Activated CD8-positive, alpha-beta memory T cell treated with anti-CD3 and anti-CD28 coated beads for 24 hours (primary cell): ENCODE results near the gene ZC3H4.

Experiments used
- DNase-seq: peaks from one replicate; pipeline ENCODE4 v3.0.0-alpha.2; 2020

The ZC3H4 gene

DNA sequence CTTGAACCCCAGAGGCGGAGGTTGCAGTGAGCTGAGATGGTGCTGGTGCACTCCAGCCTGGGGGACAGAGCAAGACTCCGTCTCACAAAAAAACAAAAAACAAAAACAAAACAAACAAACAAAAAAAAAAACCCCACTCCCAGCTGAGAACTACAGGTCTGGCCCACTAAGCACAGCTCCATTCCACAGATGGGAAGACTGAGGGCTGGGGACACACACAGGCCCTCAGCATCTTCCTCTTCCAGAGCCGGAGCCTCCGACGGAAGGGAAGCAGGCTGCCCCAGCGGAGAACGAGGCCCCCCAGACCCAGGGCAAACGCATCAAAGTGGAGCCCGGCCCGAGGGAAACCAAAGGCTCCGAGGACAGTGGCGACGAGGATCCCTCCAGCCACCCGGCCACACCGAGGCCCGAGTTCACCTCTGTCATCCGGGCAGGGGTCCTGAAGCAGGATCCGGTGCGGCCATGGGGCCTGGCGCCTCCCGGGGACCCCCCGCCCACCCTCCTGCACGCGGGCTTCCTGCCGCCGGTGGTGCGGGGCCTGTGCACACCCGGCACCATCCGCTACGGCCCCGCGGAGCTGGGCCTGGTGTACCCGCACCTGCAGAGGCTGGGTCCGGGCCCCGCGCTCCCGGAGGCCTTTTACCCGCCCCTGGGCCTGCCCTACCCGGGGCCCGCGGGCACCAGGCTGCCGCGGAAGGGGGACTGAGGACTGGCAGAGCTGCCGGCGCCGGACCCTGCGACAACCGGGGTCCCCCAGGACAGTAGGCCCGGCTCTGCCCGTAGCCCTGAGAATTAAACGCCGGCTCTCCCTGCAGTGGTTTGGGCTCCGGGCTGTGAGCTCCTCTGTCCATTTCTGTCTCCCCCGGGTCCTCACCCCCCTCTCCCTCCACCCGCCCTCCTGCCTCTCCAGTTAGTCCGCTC, 68.4 kb downstream of the ZC3H4 start:
- no peak for DNase-seq

DNA sequence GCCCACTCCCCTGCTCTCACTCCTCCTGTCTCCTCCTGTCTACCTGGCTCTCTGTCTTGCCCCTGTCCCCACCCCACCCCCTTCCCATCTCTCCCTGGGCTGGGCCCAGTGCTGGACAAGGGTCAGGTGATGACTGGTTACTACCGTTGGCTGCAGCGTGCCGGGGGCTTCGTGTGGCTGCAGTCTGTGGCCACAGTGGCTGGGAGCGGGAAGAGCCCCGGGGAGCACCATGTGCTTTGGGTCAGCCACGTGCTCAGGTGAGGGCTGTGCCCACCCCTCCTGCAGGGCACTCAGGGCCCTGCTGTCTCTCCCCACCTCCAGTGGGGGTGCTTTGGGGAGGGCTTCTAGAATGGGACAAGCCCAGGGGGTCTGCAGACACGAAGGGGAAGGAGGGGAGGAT, 72.7 kb downstream of the ZC3H4 start:
- no peak for DNase-seq

DNA sequence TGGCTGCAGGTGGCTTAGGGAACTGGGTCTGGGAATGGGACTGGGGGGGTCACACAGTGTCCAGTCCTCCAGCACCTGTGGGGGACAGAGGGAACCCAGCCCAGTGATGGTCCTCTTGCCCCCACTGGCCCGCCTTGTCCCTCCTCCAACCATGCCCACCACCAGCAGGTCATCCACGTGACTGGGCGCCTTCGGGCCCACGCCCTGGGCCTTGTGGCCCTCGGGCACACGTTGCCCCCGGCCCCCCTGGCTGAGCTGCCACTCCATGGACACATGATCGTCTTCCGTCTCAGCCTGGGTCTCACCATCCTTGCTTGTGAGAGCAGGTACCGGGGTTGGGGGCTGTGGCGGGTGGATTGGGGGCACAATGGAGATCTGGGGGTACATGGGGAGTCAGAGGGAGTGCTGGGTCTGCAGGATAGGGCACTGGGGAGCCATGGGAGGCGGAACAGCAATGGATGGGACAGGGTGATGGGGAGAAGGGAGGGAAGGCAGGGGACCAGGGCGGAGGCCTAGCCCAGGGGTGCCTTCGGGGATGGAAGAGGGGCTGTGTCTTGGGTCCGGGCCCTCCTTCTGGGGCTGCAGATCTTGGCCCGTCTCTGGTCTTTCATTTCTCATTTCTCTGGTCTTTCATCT, 74.2 kb downstream of the ZC3H4 start:
- no peak for DNase-seq

DNA sequence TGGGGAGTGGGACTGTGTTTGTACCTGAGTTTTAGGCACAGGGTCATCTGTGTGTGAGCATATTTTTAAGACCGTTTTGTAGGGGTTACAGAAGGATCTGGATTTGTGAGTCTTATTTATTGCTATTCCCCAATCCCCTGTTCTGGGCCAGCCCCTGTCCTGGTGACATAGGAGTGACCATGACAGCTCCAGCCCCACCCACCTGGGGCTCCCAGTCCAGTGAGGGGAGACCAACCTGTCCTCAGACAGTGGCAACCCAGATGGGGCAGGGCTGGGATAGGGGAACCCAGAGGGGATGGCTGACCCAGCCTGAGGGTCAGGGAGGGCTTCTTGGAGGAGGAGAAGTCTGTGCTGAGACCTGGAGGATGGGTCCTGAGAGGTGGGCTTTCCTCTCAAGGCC, 75.8 kb downstream of the ZC3H4 start:
- DNase-seq, result no peak

DNA sequence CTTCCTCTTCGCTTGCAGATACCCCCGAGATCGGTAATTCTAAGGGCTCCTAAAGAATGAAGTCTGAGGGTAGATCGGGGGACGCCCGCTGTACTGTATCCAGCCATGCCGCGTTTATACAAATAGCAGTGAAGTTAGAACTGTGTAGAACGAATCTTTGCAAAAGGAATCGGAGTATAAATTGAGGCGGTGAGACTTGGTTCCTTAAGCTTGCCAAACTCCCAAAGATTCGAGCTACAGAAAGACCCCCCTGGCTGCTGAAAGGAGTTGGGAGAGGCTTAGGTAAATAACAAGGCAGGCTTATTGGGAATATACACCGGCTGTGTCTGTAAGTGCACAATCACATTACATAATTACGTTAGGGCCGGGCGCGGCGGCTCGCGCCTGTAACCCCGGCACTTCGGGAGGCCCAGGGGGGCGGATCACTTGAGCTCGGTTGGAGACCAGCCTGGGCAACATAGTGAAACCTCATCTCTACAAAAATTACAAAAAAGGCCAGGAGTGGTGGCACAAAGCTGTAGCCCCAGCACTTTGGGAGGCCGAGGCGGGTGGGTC, 77.4 kb downstream of the ZC3H4 start:
- no peak for DNase-seq

DNA sequence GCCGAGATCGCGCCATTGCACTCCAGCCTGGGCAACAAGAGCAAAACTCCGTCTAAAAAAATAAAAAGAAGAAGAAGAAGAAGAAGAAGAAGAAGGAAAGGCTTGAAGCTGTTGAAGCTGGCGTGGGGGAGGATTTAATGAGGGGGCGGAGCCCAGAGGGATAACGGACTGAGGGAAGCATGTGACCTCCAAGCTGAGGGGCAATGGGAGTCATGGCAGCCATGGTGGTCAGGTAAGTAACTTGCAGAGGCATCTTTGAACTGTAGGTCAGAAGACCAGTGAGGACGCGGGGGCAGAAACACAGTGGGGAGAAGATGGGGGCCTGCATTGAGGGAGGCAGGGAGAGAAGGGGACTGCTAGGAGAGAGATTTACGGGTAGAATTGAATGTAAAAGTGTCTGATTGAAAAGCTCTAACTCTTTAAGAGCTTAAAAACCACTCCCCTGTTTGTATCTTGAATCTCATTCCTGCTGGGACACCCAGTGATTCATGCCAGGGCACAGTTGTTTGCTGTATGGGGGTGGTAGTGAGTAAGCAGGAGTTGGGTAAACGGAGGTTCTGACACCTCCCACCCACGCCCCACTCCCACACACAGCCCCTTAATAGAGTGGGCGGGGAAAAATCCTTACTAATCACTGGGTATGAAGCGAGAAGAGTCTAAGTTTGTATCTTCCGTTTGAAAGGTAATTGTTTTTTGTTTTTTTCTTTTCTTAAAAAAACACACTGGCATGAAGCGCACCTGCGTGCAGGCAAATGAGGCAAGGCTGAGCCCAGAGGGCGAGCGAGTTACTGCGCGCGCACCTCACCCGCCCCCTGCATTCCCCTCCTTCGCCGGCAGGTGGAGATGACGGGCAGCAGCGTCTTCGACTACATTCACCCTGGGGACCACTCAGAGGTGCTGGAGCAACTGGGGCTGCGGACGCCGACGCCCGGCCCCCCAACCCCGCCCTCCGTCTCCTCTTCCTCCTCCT, 78.2 kb downstream of the ZC3H4 start:
- peak; percentile 100 for DNase-seq

DNA sequence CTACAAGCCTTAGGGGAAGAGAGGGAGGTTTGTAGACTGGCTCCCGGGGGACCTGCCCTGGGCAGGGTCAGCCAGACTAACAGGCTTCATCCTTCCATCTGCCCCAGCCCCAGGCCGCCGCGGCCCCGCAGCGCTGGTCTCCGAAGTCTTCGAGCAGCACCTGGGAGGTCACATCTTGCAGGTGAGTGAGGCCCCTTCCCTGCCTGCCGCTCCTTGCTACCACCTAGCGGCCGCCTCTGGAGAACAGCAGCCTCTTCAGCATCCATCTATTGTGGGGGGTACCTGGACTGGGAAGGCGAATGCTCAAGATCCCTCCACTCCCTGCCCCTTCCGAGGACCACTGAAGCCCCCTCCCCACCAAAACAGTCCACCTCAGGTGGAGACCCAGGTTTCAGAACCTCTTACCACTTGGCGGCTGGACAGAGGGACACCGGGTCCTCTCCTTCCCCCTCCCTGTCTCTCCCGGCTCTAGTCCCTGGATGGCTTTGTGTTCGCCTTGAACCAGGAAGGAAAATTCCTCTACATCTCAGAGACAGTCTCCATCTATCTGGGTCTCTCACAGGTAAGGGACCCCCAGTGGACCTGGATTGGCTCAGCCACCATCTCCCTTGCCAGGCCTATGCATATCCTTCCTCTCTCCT, 81.3 kb downstream of the ZC3H4 start:
- DNase-seq, result peak; percentile 81

DNA sequence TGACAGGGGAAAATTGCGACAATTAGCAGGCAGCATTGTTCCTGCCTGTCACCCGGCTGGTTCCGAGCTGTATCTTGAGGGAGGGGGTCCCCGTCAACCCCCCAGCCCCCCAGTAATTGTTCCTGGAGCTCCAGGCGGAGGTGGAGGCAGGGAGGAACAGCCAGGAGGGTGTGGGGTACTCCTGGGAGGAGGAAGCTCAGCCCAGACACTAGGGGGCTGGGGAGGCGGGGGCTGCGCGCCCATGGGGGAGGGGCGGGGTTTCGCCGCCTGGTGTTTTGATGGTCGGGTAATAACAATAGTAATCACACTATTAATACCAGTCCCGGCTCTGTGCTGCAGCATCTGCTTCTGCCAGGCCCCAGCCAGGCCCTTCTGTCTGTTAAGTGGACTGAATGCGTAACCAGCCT, 85.4 kb downstream of the ZC3H4 start:
- DNase-seq, result no peak

DNA sequence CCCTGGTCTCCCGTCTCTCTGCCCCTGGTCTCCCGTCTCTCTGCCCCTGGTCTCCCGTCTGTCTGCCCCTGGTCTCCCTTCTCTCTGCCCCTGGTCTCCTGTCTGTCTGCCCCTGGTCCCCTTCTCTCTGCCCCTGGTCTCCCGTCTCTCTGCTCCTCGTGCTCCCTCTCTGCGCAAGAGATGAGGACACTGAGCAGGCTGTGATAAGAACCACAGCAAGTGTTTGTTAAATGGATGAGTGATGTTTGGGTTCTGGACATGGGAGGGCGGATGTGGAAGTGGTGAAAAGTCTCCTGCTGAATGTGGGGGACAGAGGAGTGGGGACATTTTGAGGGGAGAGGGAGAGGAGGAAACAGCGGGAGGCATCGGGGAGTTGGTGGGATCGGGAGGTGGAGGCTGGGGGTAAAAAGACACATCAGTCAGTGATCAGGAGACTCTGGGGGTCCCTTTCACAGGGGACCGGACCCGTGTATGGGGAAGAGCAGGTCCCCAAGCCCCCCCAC, 85.9 kb downstream of the ZC3H4 start:
- DNase-seq, result no peak

DNA sequence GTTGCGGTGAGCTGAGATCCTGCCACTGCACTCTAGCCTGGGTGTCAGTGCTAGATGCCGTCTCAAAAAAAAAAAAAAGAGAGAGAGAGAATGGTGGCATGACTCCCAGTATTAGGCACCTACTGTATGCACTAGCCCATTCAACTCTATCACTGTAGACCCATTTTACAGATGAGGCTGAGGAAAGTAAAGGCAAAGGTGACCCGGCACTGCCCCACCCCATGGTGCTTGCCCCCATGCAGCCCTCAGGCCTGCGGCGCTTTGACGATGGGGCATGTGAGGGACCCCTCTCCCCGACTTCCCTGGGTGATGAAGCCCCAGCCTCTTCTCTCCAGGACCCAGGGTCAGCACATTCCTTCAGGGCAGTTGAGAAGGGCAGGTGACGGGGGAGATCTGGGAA, 86.7 kb downstream of the ZC3H4 start:
- DNase-seq, result no peak

DNA sequence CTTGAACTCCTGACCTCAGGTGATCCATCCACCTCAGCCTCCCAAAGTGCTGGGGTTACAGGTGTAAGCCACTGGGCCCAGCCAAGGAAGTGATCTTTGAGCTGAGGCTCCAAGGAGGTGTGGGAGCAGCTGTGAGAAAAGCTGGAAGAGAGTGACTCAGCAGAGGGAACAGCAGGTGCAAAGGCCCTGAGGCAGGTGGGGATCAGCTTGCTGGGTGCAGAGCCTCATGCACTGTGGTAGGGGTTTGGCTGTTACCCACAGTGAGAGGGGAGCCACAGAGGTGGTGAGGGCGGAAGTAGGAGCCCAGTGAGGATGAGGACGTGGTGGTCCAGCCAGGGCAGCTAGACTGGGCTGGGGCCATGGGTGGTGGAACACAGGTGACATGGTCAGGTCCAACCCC, 87.4 kb downstream of the ZC3H4 start:
- no peak for DNase-seq

DNA sequence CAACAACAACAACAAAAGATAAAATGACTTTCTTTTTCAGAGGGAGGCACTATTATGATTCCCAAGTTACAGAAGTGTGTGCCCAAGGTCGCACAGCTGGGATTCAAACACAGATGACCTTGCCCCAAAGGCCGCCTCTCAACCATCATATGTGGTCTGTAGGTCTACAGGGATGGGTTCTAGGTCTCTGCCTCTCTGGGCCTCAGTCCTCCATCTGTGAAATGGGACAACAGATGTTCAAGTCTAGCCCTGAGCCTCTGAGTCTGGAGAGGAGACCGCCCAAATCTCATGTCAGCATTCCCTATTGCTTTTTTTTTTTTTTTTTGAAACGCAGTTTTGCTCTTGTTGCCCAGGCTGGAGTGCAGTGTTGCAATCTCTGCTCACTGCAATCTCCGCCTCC, 89.1 kb downstream of the ZC3H4 start:
- DNase-seq, result no peak

DNA sequence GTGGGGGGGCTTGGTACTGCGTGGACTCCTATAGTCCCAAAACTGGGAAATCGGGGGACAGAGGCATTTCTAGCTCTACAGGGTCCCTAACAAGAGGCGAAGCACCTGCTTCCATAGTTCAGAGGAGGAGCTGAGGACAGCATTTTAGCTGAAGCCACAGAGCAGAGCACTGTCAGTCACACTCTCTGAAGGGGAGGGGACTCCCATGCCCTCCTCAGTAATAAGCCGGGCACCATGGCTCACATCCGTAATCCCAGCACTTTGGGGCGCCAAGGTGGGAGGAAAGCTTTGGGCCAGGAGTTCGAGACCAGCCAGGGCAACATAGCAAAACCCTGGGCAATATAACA, 90.2 kb downstream of the ZC3H4 start:
- DNase-seq, result no peak

DNA sequence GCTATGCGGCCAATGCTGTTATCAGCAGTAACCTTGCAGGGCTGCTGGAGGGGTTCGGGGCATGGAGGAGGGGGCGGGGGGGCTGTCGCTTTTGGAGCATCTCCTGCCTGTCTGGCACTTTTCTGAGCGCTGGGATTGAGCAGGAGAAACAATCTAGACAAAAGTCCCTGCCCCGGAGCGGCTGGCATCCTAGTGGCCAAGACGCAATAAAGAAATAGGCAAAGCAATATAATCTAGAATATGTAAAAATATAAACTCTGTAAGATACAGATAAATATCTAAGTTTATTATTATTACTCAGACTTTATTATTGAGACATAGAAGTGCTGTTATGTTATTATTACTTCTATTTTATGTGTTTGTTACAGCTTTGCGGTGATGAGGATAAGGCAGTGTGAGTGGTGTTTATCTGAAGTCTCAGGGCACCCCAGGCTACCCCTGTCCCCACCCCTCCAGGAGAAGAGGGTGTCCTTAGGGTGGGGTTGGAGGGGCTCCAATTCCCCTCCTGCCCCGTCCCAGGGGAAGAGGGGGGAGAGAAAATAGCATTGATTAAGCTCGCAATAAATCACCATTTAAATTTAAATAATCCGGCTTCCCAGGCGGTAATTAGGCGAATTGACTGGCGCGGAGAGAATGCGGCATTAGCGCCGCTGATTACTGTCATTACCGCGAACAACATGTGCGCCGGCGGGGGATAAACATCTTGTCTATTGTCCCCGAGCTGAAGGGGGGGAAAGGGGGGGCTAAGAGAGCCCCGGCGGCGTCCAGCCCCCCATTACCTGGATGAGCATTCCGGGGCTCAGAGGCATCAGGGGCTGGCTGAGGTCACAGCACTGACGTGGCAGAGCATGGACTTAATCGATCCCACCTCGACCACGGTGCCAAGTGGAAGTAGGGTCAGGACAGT, 90.8 kb downstream of the ZC3H4 start:
- DNase-seq, result no peak

DNA sequence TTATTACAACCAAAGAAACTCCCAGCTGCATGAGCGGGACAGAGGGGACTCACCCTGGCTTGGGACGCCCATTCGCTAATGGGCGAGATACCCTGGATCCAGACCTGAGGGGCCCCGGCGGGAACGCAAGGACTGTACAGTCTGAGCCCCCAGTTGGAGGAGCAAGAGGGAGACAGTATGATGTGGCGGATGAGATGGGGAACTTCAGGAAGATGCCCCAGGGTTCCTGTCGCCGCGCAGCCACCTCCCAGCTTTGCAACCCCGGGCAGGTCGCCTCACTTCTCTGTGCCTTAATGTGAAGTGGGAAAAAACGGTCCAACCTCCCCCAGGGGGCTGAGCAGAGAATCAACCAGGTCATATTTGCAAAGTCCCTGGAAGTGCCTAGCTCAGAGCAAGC, 91.4 kb downstream of the ZC3H4 start:
- no peak for DNase-seq

DNA sequence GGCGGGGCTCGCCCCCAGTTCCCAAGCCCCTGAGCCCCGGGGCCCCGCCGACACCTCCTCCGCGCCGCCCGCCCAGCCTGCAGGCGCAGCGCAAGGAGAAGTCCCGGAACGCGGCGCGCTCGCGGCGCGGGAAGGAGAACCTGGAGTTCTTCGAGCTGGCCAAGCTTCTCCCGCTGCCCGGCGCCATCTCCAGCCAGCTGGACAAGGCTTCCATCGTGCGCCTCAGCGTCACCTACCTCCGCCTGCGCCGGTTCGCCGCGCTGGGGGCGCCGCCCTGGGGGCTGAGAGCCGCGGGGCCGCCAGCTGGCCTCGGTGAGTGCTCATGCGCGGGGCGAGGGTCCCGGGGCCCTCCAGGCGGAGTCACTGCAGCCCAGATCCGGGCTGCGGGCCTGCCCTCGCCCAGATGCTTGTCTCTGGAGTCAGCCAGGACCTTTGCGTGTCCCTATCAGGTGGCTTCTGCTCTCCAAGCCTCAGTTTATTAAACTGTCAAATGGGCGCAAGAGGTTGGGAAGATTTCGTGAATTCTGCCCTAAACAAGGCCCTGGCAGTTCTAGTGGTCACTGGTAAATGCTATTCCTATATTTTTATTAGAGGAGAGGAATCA, 91.9 kb downstream of the ZC3H4 start:
- no peak for DNase-seq

DNA sequence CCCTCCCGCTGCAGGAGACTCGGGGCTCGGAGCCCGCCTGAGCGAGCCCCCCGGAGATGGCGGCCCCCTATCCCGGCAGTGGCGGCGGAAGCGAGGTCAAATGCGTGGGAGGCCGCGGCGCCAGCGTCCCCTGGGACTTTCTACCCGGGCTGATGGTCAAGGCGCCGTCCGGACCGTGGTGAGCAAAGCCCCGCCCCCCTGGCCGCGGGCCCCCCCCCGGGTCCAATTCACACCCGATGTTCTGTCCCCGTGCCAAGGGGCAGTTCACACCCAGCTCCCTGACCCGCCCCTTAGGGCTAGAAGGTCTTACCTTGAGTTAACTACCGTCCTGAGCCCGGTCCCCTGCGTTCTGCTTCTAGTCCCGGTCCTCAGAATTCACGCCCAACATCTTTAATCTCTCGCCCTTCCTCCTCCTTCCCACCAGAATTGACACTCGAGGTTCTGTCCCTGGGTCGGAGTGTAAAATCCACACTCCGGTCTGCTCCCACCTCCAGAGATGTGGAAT, 92.5 kb downstream of the ZC3H4 start:
- no peak for DNase-seq

DNA sequence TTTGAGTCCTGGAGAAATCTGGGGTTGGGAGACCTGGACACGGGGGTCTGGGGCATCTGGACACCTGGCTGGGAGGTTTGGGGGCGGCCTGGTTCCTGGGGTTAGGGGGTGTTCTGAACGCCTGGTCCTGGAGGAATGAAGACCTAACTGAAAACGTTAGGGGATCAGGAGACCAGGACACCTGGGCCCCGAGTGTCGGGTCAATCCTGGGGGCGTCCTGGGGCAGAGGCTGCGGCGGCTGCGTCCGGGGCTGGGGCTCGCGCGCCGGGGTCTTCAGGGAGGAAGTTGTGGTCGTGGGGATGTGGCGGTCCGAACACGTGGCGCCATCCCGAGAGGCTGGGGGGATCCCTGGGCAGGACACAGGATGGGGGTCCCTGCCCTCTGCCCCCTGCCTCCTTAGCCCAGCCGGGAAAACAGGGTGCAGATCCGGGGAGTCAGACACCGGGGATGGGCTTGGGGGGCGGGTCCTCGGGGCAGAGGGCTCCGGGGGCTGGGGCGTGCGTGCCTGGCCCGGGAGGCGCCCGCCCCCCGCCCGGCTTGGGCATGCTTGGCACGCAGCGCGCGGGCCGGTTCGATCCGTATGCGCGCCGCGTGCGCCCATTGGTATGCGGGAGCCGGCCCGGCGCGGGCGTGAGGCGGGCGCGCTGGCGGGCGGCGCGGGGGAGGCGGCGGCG, 93.3 kb downstream of the ZC3H4 start:
- no peak for DNase-seq

DNA sequence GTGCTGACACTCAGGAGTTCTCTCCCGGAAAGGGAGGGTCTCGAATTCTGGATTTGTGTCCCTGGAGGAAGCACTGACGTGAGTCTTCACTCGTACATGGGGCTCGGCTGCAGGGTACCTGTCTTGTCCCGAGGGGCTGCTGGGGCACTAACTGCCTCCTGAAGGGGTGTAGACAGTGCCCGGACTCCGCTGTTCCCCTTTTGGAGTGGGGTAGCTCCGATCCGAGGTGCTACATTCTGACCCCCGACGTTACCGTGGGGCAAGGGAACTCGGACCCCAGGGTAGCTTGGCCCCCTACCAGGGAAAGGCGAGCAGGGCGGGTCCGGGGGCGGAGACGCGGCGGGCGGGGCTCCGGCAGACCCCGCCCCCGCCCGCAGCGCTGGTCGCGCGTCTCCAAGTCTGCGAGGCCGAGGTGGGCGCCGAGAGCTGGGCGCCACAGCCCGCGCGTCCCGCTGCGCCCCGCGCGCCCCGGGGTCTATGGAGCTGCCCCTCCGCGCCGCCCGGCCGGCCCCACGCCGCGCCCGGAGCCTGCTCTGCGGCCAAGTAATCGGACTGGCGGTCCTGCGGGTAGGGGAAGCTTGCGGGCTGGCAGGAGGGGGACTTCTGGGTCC, 94.0 kb downstream of the ZC3H4 start, which contains the start of gene NPAS1:
Gene NPAS1, plus strand, starts transcription at position 407 of the 611 bp plus-strand sequence. CDS start 1,211 bp downstream, outside the sequence.
- DNase-seq, result peak; percentile 66
